Endodermal cell (in vitro differentiated cells): ENCODE data around the gene SUPT3H. TPM values are rescaled to one million over a fixed set of nuclear protein-coding genes. Genes with fewer than 3 reads are reported as not detected.

ENCODE experiments used
- DNase-seq: peaks from one replicate; pipeline ENCODE4 v3.0.0-alpha.2; 2017
- H3K27ac ChIP-seq: 2 replicates; pipeline ENCODE4 v1.5.1; 2013; ENCODE audit warnings: mild to moderate bottlenecking, low read depth, low read length, moderate library complexity
- H3K27me3 ChIP-seq: 2 replicates; pipeline ENCODE4 v1.6.1; 2013; ENCODE audit warnings: mild to moderate bottlenecking, low read length, moderate library complexity; ENCODE audit not compliant: insufficient read depth, control insufficient read depth, poor library complexity, severe bottlenecking
- H3K36me3 ChIP-seq: 2 replicates; pipeline ENCODE4 v1.7.0; 2013; ENCODE audit warnings: mild to moderate bottlenecking, low read length, moderate library complexity; ENCODE audit not compliant: control insufficient read depth, insufficient read depth
- H3K4me1 ChIP-seq: one replicate; pipeline ENCODE4 v1.7.0; 2013; ENCODE audit warnings: low read length; ENCODE audit not compliant: control insufficient read depth, insufficient read depth
- H3K4me3 ChIP-seq: 2 replicates; pipeline ENCODE4 v1.5.1; 2013; ENCODE audit warnings: mild to moderate bottlenecking, low read length, moderate library complexity
- H3K9ac ChIP-seq: 2 replicates; pipeline ENCODE4 v1.6.1; 2013; ENCODE audit warnings: mild to moderate bottlenecking, low read length, moderate library complexity; ENCODE audit not compliant: poor library complexity, severe bottlenecking; ENCODE audit errors: extremely low read depth
- H3K9me3 ChIP-seq: 2 replicates; pipeline ENCODE4 v1.6.1; 2013; ENCODE audit warnings: mild to moderate bottlenecking, low read length, moderate library complexity; ENCODE audit not compliant: control insufficient read depth
- H3K27ac Mint-ChIP-seq: 2 replicates; pipeline ENCODE4 v1.8.0; 2020; ENCODE audit warnings: mixed read lengths
- H3K27me3 Mint-ChIP-seq: 2 replicates; pipeline ENCODE4 v1.8.0; 2021; ENCODE audit warnings: mild to moderate bottlenecking, mixed read lengths; ENCODE audit not compliant: insufficient read depth
- H3K36me3 Mint-ChIP-seq: 2 replicates; pipeline ENCODE4 v1.8.0; 2020; ENCODE audit warnings: low read depth, mixed read lengths
- H3K4me1 Mint-ChIP-seq: 2 replicates; pipeline ENCODE4 v1.8.0; 2020; ENCODE audit warnings: mixed read lengths
- H3K4me3 Mint-ChIP-seq: 2 replicates; pipeline ENCODE4 v1.8.0; 2020; ENCODE audit warnings: mild to moderate bottlenecking, moderate library complexity, mixed read lengths
- H3K9me3 Mint-ChIP-seq: 2 replicates; pipeline ENCODE4 v1.8.0; 2020; ENCODE audit warnings: mild to moderate bottlenecking, mixed read lengths
- CTCF ChIP-seq: fragments of 200-600 bp; sonication (generic); conservative IDR thresholded peaks from 2 replicates; pipeline ENCODE4 v1.5.0; 2021; ENCODE audit warnings: antibody characterized with exemption, mild to moderate bottlenecking
- WGBS, 2 experiments: methylation state at CpG; one replicate each; pipeline versions ENCODE4 v1.1.5 to v1.1.7; 2013; ENCODE audit warnings: missing lambda C conversion rate in 2 of 2, mixed read lengths in 1 of 2; ENCODE audit not compliant: insufficient coverage in 1 of 2, insufficient read length in 1 of 2; 5-methylcytosine and 5-hydroxymethylcytosine counted together
- total RNA-seq, 2 donors: library from RNA; stranded (reverse); fragmentation: NEBNext Ultra II Directional in 1 of 2; extraction: Animal tissue kit (Norgen Biotek cat#: 25700) in 1 of 2; gene quantifications; 2 replicates in 1 of 2; 3 replicates in 1 of 2; pipeline ENCODE4 v1.2.1, GENCODE V29; 2021

SUPT3H gene
- total RNA-seq, 2 donors from 2014 or later = 32.4 to 34.7 TPM

GRCh38 chr6:44921798-44922197, 455.9 kb downstream of the SUPT3H start:
- WGBS, 2 experiments = 95 to 100% methylated on average over 2 to 3 of the region's 3 CpGs
- Histone ChIP-seq H3K27ac (no peak overlapping the region), H3K9ac (no peak overlapping the region), H3K36me3 (no peaks in the 10 kb centered on the region), H3K4me1 (peaks cover 3% of the 10 kb centered on the region), H3K4me3 (no peak overlapping the region), H3K27me3 (no peaks in the 10 kb centered on the region), H3K9me3 (no peaks in the 10 kb centered on the region)
- Mint-ChIP-seq H3K27ac (no peak overlapping the region), H3K4me1 (peaks cover 5% of the 10 kb centered on the region), H3K27me3 (no peaks in the 10 kb centered on the region), H3K9me3 (no peaks in the 10 kb centered on the region), H3K36me3 (no peaks in the 10 kb centered on the region), H3K4me3 (no peak overlapping the region)
- no peak for TF ChIP-seq CTCF
- peak; percentile 42 for DNase-seq

GRCh38 chr6:44920952-44921491, 456.7 kb downstream of the SUPT3H start:
- Histone ChIP-seq H3K36me3 (no peaks in the 10 kb centered on the region), H3K27me3 (no peaks in the 10 kb centered on the region), H3K4me1 (peaks cover 3% of the 10 kb centered on the region), H3K9me3 (no peaks in the 10 kb centered on the region), H3K9ac (no peak overlapping the region), H3K27ac (no peak overlapping the region), H3K4me3 (no peak overlapping the region)
- no peaks in the 10 kb centered on the region for H3K36me3 Mint-ChIP-seq
- TF ChIP-seq CTCF = no peak
- no peak for DNase-seq
- H3K4me1 Mint-ChIP-seq = peaks cover 5% of the 10 kb centered on the region
- no peak overlapping the region for H3K4me3 Mint-ChIP-seq
- H3K27me3 Mint-ChIP-seq = no peaks in the 10 kb centered on the region
- H3K27ac Mint-ChIP-seq = no peak overlapping the region
- H3K9me3 Mint-ChIP-seq = no peaks in the 10 kb centered on the region
- 77 to 89% methylated on average over 3 to 5 of the region's 5 CpGs for WGBS, 2 experiments

GRCh38 chr6:44918671-44919296, 458.9 kb downstream of the SUPT3H start:
- Mint-ChIP-seq H3K9me3 (no peaks in the 10 kb centered on the region), H3K4me3 (no peak overlapping the region), H3K36me3 (no peaks in the 10 kb centered on the region), H3K27ac (no peak overlapping the region), H3K27me3 (no peaks in the 10 kb centered on the region), H3K4me1 (no peaks in the 10 kb centered on the region)
- H3K27ac ChIP-seq = no peak overlapping the region
- no peaks in the 10 kb centered on the region for H3K4me1 ChIP-seq
- 88 to 91% methylated on average over 5 to 6 of the region's 6 CpGs for WGBS, 2 experiments
- no peaks in the 10 kb centered on the region for H3K27me3 ChIP-seq
- H3K9ac ChIP-seq = no peak overlapping the region
- no peak for DNase-seq
- H3K36me3 ChIP-seq = no peaks in the 10 kb centered on the region
- no peaks in the 10 kb centered on the region for H3K9me3 ChIP-seq
- no peak for TF ChIP-seq CTCF
- H3K4me3 ChIP-seq = no peak overlapping the region
